ENCODE results near the gene CXXC5.

DNA sequence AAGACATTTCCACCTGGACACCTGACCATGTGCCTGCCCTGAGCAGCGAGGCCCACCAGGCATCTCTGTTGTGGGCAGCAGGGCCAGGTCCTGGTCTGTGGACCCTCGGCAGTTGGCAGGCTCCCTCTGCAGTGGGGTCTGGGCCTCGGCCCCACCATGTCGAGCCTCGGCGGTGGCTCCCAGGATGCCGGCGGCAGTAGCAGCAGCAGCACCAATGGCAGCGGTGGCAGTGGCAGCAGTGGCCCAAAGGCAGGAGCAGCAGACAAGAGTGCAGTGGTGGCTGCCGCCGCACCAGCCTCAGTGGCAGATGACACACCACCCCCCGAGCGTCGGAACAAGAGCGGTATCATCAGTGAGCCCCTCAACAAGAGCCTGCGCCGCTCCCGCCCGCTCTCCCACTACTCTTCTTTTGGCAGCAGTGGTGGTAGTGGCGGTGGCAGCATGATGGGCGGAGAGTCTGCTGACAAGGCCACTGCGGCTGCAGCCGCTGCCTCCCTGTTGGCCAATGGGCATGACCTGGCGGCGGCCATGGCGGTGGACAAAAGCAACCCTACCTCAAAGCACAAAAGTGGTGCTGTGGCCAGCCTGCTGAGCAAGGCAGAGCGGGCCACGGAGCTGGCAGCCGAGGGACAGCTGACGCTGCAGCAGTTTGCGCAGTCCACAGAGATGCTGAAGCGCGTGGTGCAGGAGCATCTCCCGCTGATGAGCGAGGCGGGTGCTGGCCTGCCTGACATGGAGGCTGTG, 32.4 kb downstream of the CXXC5 start:
- TF ChIP-seq, protein P1, sequence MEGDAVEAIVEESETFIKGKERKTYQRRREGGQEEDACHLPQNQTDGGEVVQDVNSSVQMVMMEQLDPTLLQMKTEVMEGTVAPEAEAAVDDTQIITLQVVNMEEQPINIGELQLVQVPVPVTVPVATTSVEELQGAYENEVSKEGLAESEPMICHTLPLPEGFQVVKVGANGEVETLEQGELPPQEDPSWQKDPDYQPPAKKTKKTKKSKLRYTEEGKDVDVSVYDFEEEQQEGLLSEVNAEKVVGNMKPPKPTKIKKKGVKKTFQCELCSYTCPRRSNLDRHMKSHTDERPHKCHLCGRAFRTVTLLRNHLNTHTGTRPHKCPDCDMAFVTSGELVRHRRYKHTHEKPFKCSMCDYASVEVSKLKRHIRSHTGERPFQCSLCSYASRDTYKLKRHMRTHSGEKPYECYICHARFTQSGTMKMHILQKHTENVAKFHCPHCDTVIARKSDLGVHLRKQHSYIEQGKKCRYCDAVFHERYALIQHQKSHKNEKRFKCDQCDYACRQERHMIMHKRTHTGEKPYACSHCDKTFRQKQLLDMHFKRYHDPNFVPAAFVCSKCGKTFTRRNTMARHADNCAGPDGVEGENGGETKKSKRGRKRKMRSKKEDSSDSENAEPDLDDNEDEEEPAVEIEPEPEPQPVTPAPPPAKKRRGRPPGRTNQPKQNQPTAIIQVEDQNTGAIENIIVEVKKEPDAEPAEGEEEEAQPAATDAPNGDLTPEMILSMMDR (IDR thresholded peaks at IDR 0.05): no peak
- no peak for TF ChIP-seq POLR2A (IDR thresholded peaks at IDR 0.05)
